ENCODE results near the gene ATL2.
"Not testable (repeated sequence)": the region's sequence is repeated elsewhere in the genome, so short reads cannot be mapped to it uniquely, and the experiment has no call there.

Gene ATL2

DNA sequence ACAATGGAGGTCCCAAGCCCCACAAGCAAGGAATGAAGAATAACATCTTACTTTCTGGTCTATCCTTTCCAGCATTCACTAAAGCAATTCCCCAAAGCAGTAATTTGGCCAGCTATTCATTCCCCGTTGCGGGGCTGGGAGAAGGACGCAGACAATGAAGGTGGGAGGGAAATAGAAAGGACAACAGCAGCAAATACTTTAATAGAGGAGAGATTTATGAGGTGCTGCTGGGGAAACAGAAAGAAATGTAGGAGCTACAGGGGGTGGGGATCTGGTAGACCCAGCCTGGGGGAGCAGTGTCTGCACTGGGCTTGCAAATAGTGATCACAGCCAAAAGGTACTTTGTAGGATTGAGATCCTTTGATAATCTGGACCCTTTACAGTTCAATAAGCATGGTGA, 13.9 kb upstream of the ATL2 start:
- DNase-seq (ENCODE audit: low read depth in 3 of 3, low spot score in 1 of 3) = no peak

DNA sequence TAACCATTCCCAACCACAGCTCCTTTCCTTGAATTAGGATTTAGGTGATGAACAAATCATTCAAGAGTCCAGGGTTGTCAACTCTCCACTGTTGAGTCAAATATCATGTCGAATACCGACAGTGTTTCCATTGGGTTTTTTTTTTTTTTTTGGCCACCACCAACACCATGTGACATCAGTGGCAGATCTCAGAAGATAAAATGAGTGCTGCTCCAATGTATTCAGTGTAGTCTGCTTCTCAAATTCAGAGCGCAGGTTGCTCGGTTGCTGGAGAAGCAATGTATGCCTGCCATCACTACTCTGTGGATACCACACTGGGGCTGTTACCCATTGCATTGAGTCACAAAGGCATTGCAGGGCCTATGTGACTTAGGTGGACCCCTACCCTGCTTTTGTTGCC, 10.8 kb upstream of the ATL2 start:
- DNase-seq (ENCODE audit: low read depth in 3 of 3, low spot score in 1 of 3) = no peak

DNA sequence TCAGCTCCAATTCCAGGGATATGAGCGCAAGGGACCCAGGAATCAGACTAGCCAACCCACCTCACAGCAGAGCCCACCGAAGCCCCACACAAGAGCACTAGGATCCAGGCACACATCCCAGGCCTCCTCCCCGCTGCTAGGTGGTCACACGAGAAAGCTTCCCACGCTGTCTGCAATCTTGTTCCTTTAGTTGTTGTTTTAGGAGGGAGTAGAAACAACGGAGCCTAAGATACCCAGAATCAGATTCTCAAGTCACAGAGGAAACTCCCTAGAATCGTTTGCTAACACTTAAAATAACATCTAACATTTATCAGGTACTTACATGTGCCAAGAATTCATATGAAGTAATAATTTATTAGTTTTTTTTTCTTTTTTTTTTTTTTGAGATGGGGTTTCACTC, 9.7 kb upstream of the ATL2 start:
- DNase-seq (ENCODE audit: low read depth in 3 of 3, low spot score in 1 of 3) = no peak

- no peak for DNase-seq (ENCODE audit: low read depth in 3 of 3, low spot score in 1 of 3)
Observed at GRCh38 chr2:38386377-38386776, 9.3 kb upstream of the ATL2 start.

DNA sequence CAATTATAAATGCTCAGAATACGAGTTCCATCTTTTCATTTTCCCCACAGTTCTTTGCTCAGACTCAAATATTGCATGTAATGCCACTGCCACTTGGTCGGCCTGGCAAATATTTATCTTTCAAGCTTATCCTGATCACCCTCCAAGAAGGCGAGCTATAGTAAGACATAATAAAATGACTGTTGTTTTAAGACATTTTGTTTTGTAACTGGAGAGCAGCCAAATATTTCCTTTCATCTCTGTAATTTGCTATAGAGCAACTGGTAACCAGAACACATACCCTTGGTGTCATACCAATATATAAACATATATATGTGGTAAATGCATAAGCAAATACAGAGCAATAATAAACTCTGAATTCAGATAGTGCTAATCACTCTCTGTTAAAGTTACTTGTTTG, 7.3 kb upstream of the ATL2 start:
- DNase-seq (ENCODE audit: low read depth in 3 of 3, low spot score in 1 of 3) = no peak

DNA sequence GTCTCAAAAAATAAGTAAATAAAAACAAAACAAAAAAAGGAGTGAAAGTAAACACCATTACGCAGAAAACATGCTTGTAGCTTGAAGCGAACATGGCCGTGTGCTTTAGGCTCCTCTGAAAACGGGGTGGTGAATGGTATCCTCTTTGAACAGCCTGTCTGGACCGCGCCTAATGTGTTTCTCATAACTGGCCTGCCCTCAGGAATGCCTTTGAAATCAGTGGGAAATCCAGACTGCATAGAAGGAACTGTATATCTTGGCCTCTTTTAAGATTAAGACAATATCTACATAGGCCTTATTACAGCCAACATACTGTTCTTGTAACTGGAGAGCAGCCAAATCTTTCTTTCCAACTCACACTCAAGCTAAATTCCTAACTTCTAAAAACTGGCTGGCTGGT, 6.7 kb upstream of the ATL2 start:
- not testable (repeated sequence) for DNase-seq (ENCODE audit: low read depth in 3 of 3, low spot score in 1 of 3)

DNA sequence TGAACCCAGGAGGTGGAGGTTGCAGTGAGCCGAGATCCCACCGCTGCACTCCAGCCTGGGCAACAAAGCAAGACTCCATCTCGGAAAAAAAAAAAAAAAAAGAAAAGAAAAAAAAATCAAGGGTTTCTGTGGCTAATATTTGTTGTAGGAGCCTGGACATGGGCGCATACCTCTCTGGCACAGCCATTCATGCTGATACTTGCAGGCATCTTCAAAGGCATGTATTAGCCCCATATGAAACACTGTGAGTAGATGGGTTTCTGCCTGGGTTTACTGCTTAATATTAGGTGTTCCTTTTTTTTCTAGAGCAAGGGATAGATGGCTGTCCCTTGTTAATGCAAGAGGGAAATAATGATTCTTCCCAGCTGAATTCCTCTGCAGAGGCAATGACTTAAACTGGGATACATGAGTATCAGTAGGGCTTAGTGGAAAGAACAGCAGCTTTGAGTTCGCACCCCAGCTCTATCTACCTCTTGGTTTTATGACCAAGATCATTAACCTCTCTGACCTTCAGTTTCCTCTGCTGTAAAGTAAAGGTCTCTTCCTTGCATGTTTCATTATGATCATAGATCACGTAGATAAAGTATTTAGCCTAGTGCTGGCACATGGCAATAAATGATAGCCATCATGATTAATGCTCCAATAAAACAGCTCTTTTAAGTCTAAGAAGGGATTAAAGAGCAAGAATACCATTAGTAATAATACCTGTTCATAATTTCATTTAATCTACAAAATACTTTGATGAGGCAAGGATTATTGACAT, 4.5 kb upstream of the ATL2 start:
- DNase-seq (ENCODE audit: low read depth in 3 of 3, low spot score in 1 of 3) = no peak

- DNase-seq (ENCODE audit: low read depth in 3 of 3, low spot score in 1 of 3) = no peak
Observed at GRCh38 chr2:38380397-38381130, 3.5 kb upstream of the ATL2 start.

- DNase-seq (ENCODE audit: low read depth in 3 of 3, low spot score in 1 of 3) = peak in 2 of 3 donors; percentile 5 to 42
Observed at GRCh38 chr2:38376346-38377049, 575 bp downstream of the ATL2 start.

DNA sequence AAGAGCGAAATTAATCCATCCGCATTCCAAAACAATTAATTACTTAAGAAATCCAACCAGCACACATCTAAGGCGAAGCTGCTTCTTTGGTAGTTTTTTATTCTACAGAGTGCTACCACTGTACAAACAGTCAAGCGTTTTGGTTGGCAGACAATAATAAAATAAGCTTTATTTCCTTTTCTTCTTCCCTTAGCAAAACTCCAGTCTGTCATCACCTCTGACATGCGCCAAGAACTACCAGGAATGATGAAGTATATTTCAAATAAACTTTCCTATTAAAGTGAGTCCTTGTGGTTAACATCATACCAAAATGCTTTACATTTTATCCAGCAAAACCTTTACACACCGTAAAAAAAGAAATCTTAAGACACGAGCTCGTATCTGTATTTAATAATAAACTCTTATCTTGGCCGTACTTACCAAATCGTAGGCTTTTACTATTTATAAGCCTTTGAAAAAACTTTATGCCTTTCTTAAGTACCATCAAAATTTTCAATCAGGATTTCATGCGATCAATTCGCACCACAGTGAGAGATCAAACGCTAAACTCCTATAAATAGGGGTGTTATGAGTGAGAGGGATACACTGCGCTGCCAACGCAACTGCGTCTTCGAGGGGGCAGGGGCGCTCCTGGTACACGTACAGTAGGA, 1.3 kb downstream of the ATL2 start:
- peak in 1 of 3 donors; percentile 14 for DNase-seq (ENCODE audit: low read depth in 3 of 3, low spot score in 1 of 3)

DNA sequence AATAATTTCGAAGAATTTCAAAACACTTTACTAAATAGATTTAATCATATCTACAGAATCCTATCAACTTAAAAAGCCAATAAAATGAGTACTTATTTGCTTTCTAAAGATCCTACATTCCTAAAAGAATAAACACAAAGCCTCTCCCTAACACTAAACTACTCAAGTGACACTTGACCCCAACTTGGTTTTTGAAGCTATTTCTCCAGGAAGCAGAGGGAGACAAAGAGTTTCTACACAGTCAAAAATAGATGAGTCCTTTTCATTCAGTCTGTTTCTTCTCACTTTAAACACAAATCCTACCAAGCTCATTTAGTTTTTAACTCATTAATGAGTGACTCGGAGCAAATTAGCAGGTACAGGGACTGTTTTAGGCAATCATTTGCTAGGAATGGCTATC, 2.1 kb downstream of the ATL2 start:
- DNase-seq (ENCODE audit: low read depth in 3 of 3, low spot score in 1 of 3) = no peak

- no peak for DNase-seq (ENCODE audit: low read depth in 3 of 3, low spot score in 1 of 3)
Observed at GRCh38 chr2:38371235-38371634, 5.8 kb downstream of the ATL2 start.

- no peak for DNase-seq (ENCODE audit: low read depth in 3 of 3, low spot score in 1 of 3)
Observed at GRCh38 chr2:38370664-38371063, 6.4 kb downstream of the ATL2 start.

DNA sequence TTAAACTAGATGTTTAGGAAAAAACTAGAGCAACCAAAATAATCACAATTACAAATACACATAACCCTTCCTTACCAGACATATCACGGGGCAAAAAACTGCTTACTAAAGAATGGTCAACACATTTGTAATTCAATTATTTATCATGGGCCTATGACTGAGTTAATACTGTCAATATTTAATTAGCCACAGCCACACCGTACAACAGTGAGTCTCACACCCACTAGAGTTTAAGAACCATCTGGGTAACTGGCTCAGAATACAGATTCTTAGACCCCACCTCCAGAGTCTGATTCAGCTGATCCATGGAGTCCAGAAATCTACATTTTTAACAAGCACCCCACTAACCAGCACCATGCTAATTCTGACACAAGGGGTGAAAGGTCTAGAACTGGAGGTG, 14.8 kb downstream of the ATL2 start:
- DNase-seq (ENCODE audit: low read depth in 3 of 3, low spot score in 1 of 3) = no peak

GRCh38 chr2:38360177-38360576, 16.9 kb downstream of the ATL2 start:
- DNase-seq (ENCODE audit: low read depth in 3 of 3, low spot score in 1 of 3) = no peak

DNA sequence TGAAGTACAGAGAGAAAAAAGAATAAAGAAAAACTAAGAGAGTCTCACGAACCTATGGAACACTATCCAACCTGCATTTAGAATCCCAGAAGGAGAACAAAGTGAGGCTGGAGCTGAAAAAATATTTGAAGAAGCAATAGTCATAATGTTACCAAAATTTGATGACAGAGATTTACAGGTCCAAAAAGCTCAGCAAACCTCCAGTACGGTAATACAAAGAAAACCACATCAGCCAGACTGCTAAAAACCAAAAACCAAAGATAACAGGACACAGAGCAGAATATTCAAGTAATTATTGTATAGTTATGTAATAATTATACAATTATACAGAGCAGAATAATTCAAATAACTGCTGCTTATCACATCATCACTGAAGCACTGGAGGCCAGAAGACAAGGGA, 23.7 kb downstream of the ATL2 start:
- DNase-seq (ENCODE audit: low read depth in 3 of 3, low spot score in 1 of 3) = no peak

DNA sequence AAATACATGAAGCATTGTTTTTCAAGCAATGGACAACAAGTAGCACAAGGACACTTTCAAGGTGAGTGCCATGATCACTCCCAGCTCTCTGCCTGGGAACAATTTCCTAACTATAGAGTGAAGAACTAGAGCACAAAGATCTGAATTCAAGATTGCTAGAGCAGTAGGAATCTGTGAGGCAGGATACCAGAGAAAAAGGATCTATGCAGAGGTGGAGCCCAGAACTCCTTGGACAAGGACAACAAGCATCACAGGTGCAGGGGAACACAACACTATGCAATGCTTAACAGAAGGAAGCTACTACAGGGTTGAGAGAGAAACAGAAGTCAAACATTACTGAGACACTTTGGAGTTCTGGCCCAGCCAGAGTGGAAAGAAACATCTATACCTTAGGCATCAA, 24.7 kb downstream of the ATL2 start:
- no peak for DNase-seq (ENCODE audit: low read depth in 3 of 3, low spot score in 1 of 3)

DNA sequence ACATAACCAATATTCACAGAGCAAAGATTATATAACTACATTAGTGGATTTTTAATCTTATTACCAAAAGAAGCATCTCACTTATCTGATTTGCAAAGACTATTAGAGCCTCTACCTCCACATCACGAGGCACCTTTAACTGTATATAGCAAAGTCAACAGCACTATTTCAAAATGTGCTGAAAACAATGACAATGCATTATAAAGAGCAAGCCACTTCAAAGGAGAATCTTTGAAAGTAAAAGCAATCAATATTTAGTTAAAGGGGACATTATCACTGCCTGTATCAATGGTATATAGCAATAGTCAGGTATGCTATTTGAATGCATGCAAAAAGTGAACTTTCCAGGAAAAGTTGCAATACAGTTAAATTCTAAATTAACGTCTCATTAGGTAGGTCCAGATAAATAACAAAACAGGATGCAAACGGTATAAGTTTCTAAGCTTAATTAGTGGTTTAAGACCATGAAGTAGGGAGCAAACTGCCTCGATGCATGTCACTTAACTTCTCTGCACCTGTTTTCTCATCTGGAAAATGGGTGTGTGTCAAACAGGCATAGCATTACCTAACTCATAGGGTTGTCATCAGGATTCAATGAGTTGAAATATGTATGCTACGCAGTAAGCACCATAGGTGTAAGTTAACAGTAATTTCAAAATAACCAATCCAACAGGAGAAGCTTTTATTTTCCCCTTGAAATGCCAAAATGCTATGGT, 31.6 kb downstream of the ATL2 start:
- no peak for DNase-seq (ENCODE audit: low read depth in 3 of 3, low spot score in 1 of 3)

DNA sequence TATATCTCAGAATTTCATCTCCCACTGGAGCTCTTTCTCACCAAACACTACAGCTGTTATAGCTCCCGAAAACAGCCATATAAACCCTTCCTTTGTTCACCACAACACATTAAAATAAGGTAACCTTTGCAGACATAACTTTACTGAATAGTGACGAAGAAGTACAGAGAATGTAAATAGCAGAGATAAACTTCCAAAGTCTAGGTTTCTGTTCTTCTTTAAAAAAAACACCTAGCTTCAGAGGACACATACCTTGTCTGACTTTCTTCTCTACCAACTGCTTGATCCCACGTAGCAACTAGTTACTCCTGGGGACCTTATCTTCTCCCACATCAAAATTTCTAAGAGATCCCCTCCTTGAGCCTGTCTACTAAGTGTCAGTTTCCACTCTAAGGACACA, 32.3 kb downstream of the ATL2 start:
- no peak for DNase-seq (ENCODE audit: low read depth in 3 of 3, low spot score in 1 of 3)

GRCh38 chr2:38343212-38343611, 33.9 kb downstream of the ATL2 start:
- no peak for DNase-seq (ENCODE audit: low read depth in 3 of 3, low spot score in 1 of 3)

GRCh38 chr2:38336621-38337020, 40.5 kb downstream of the ATL2 start:
- DNase-seq (ENCODE audit: low read depth in 3 of 3, low spot score in 1 of 3) = no peak

Data from stimulated activated CD4-positive, alpha-beta T cell treated with anti-CD3 and anti-CD28 coated beads, TNF-alpha, amount 100 ng/mL, for 1 hour (primary cell).